ENCODE results near the gene GRIK4.

GRIK4 gene

DNA sequence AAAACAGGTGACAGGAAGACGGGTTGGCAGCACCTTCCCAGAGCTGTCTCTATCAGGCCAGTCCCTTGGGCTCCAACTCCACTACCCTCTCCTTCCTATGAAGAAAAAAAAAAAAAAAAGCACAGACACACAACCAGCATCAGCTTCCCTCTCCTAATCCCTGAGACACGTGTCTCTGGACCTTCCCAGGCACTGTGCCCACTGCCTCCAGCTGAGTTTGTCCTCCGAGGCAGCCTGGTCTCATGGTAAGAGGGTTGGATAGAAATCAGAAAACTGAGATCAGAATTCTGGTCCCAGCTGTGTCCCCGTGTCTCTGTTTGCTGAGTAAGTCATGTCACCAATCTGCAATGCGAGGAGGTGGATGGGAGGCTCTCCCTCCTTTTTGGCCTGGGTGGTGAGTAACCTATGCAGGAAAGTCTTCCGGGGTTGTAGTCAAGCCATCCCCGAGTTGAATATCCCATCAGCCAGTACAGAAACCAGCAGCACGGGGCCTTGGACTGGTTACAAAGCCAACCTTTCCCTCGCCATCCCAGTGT lies 318.6 kb downstream of the GRIK4 start:
- TF ChIP-seq, protein P1, sequence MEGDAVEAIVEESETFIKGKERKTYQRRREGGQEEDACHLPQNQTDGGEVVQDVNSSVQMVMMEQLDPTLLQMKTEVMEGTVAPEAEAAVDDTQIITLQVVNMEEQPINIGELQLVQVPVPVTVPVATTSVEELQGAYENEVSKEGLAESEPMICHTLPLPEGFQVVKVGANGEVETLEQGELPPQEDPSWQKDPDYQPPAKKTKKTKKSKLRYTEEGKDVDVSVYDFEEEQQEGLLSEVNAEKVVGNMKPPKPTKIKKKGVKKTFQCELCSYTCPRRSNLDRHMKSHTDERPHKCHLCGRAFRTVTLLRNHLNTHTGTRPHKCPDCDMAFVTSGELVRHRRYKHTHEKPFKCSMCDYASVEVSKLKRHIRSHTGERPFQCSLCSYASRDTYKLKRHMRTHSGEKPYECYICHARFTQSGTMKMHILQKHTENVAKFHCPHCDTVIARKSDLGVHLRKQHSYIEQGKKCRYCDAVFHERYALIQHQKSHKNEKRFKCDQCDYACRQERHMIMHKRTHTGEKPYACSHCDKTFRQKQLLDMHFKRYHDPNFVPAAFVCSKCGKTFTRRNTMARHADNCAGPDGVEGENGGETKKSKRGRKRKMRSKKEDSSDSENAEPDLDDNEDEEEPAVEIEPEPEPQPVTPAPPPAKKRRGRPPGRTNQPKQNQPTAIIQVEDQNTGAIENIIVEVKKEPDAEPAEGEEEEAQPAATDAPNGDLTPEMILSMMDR (IDR thresholded peaks at IDR 0.05; ENCODE audit: insufficient read depth, low read length, missing control alignments), result no peak
- POLR2A ChIA-PET, result no interaction called here
- no peak for DNase-seq (ENCODE audit: low read depth, low spot score)
- H3K4me3 ChIP-seq (ENCODE audit: low read depth, low read length), result no peak overlapping the region
- CTCF ChIA-PET, result no interaction called here

DNA sequence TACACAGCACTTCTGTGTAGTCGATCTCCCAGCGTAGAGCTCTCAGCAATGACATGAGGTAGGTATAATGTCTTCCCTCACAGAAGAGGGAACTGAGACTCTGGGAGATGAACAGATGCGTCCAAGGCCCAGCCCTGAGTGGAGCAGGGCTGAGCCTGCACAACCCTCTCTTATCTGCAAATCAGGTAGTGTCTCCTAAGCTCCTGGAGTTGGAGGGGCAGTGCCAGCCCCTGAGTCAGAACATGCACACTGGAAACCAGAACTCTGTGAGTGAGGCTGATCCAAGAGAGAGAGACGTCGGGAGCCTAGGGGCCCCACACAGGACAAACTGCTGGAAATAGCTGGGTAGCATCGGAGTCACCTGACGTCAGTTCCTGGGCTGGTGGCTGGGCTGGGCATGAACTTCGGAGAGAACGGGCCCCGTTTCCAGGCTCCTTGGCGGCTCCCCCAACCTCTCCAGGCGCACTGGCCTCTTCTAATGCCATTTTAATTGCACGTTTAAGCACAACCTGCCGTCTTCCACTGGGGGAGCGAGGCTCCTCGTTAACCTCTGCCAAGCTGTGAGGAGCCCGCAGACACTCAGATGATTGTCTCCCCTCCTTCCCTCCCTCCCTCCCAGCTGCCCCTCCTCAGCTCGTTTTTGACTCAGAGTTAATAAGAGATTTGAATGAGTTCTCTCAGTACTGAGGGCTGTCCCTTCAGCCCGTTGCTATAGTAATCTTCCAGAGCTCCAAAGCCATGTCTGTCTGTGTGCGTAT lies 321.1 kb downstream of the GRIK4 start:
- H3K4me3 ChIP-seq (ENCODE audit: low read depth, low read length), result no peak overlapping the region
- no peak for DNase-seq (ENCODE audit: low read depth, low spot score)
- ChIA-PET POLR2A (no interaction called here), CTCF (no interaction called here)
- TF ChIP-seq, protein P1 (IDR thresholded peaks at IDR 0.05; ENCODE audit: insufficient read depth, low read length, missing control alignments), result no peak

DNA sequence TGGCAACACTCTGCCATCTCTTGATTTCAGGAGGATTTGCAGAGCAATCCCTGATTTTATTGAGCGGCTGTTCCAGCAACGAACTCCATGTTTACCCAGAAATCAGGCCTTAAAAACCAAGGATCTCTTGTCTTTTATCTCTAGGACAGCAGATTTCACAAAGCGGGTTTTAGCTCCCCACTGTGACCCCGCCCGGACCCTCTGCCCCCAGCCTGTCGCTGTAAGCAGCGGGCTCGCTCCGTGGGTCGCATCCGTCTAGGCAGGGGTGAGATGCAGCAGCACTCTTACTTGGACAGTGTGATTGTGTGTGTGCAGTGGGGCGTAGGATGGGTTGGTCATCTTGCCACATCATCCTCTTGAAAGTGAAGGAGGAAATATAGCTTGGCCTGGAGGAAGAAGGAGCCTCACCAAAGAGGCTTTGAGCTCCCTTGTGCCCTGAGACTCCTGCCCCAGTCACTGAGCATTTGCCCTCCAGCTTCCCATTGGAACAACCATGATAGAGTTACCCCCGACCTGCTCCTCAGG lies 323.2 kb downstream of the GRIK4 start:
- TF ChIP-seq, protein P1 (IDR thresholded peaks at IDR 0.05; ENCODE audit: insufficient read depth, low read length, missing control alignments), result no peak
- ChIA-PET POLR2A (no interaction called here), CTCF (no interaction called here)
- H3K4me3 ChIP-seq (ENCODE audit: low read depth, low read length), result no peak overlapping the region
- no peak for DNase-seq (ENCODE audit: low read depth, low spot score)

DNA sequence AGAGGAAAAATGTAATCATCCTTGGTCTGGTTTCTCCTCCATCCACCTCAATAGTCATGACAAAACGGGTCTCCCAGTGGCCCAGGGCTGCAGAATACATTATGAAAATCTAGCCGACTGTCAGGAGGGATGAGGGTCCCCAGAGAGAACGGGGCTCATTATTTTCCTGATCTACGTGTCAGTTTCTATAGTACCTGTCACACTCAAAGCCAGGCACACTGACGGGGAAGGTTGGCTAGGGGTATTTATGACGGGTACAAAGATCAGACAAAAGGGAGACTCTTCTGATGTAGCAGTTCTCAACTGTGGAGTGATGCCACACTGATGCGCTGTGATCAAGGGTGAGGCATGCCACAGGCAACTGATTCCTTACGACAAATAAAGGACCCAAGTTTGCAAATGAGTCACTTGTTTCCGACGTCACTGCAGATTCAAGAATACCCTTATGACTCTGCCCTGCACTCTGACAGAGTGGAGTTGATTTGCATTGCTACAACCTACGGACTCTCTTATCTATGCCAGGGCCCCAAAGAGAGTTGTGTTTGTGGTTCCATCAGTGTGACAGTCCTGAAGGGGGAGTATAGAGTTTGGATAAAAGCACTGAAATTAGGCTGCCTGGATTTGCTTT lies 324.2 kb downstream of the GRIK4 start:
- TF ChIP-seq, protein P1 (IDR thresholded peaks at IDR 0.05; ENCODE audit: insufficient read depth, low read length, missing control alignments), result no peak
- DNase-seq (ENCODE audit: low read depth, low spot score), result no peak
- ChIA-PET CTCF (no interaction called here), POLR2A (no interaction called here)
- no peak overlapping the region for H3K4me3 ChIP-seq (ENCODE audit: low read depth, low read length)

DNA sequence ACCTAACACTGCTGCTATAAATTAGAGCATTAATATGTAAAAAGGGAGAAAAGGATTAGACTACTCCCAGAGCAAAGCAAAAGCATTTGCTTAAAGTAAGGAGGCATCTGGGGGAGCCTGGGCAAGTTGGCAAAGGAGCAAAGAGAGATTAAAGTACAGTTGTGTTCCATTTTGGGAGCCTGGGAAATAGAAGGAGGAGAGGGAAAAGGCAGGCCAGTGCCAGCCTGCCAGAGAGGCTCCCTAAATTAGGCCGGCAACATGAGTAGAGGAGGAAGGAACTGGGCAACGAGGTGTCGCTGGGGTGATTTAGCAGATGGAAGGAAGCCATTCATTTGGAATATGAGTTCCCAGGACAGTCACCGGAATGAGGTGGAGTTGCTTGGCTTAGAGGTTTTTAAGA lies 326.1 kb downstream of the GRIK4 start:
- no peak overlapping the region for H3K4me3 ChIP-seq (ENCODE audit: low read depth, low read length)
- DNase-seq (ENCODE audit: low read depth, low spot score), result no peak
- TF ChIP-seq, protein P1 (IDR thresholded peaks at IDR 0.05; ENCODE audit: insufficient read depth, low read length, missing control alignments), result no peak
- CTCF ChIA-PET, result no interaction called here
- POLR2A ChIA-PET, result no interaction called here

DNA sequence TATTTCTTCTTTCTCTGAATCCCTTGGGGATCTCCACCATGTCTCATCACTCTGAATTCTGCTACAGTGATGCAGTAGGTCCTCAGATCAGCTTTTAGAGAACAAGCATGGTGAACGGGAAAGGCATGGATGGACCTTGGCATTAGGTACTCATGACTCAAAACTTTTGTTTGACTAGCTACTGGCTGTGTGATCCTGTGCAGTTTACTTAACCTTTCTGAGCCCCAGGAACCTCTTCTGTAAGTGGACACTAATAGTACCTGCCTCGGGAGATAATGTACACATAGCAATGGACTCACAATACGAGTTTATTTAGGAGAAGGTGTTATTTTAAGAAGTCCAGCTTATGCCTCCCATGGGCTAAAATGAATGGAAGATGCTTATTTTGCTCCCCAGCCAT lies 327.7 kb downstream of the GRIK4 start:
- POLR2A ChIA-PET, result no interaction called here
- no peak overlapping the region for H3K4me3 ChIP-seq (ENCODE audit: low read depth, low read length)
- no peak for DNase-seq (ENCODE audit: low read depth, low spot score)
- TF ChIP-seq, protein P1 (IDR thresholded peaks at IDR 0.05; ENCODE audit: insufficient read depth, low read length, missing control alignments), result no peak
- CTCF ChIA-PET, result no interaction called here

Measured in AG04449 (cell line).